ENCODE measurements around the gene SLC37A1.
A peak's percentile ranks its signal among the peaks of the same experiment; 100 is the strongest.

SLC37A1 gene

GRCh38 chr21:42522771-42523170, 9.1 kb downstream of the SLC37A1 start:
- TF ChIP-seq ZFX (IDR thresholded peaks at IDR 0.05; ENCODE audit: borderline replicate concordance) = no peak
- TF ChIP-seq CTCF (IDR thresholded peaks at IDR 0.05) = no peak
- peak overlapping the region; percentile 70 for H3K27ac ChIP-seq

GRCh38 chr21:42523211-42523610, 9.6 kb downstream of the SLC37A1 start:
- H3K27ac ChIP-seq = peak overlapping the region; percentile 70
- no peak for TF ChIP-seq ZFX (IDR thresholded peaks at IDR 0.05; ENCODE audit: borderline replicate concordance)
- TF ChIP-seq CTCF (IDR thresholded peaks at IDR 0.05) = no peak

GRCh38 chr21:42523941-42524340, 10.3 kb downstream of the SLC37A1 start:
- peak overlapping the region; percentile 70 for H3K27ac ChIP-seq
- TF ChIP-seq CTCF (IDR thresholded peaks at IDR 0.05) = no peak
- TF ChIP-seq ZFX (IDR thresholded peaks at IDR 0.05; ENCODE audit: borderline replicate concordance) = no peak

GRCh38 chr21:42524341-42525028, 10.8 kb downstream of the SLC37A1 start:
- H3K27ac ChIP-seq = peak overlapping the region; percentile 70
- TF ChIP-seq CTCF (IDR thresholded peaks at IDR 0.05) (no peak), ZFX (IDR thresholded peaks at IDR 0.05; ENCODE audit: borderline replicate concordance) (no peak)

GRCh38 chr21:42525029-42525581, 11.5 kb downstream of the SLC37A1 start:
- no peak for TF ChIP-seq CTCF (IDR thresholded peaks at IDR 0.05)
- TF ChIP-seq ZFX (IDR thresholded peaks at IDR 0.05; ENCODE audit: borderline replicate concordance) = no peak
- H3K27ac ChIP-seq = peak overlapping the region; percentile 70

- H3K27ac ChIP-seq = no peak overlapping the region
- TF ChIP-seq CTCF (IDR thresholded peaks at IDR 0.05) (no peak), ZFX (IDR thresholded peaks at IDR 0.05; ENCODE audit: borderline replicate concordance) (no peak)
Measured at GRCh38 chr21:42525676-42526378, 12.2 kb downstream of the SLC37A1 start.

GRCh38 chr21:42526379-42526727, 12.7 kb downstream of the SLC37A1 start:
- no peak overlapping the region for H3K27ac ChIP-seq
- TF ChIP-seq CTCF (IDR thresholded peaks at IDR 0.05) = no peak
- TF ChIP-seq ZFX (IDR thresholded peaks at IDR 0.05; ENCODE audit: borderline replicate concordance) = no peak

Measured in 22Rv1 (cell line).